CD4-positive, alpha-beta T cell (primary cell): ENCODE measurements around the gene SLC8A3. TPM values are rescaled to one million over a fixed set of nuclear protein-coding genes. Genes with fewer than 3 reads are reported as not detected.

ENCODE experiments used
- ATAC-seq: fragments of 200-7000 bp; cut with Tn5 transposase; one replicate; pipeline ENCODE4 v1.10.0; 2022; ENCODE audit warnings: mild to moderate bottlenecking; ENCODE audit not compliant: poor library complexity
- CTCF ChIA-PET: fragments of 350-600 bp; sonication (Branson Sonifier 250); formaldehyde crosslinking; loops from one replicate; lab custom pipeline; 2021; ENCODE audit warnings: antibody characterized with exemption, inconsistent platforms; lab: Charles Lee
- POLR2A ChIA-PET: fragments of 350-600 bp; sonication (Branson Sonifier 250); formaldehyde crosslinking; loops from one replicate; lab custom pipeline; 2021; ENCODE audit warnings: antibody characterized with exemption, inconsistent platforms; lab: Charles Lee
- DNase-seq, 14 experiments: peaks; one replicate each; pipeline ENCODE4 v3.0.0-alpha.2; 2013 to 2020; ENCODE audit warnings: mixed read lengths in 2 of 14
- H3K27ac ChIP-seq, 2 donors: one replicate each; pipeline versions ENCODE4 v1.5.1 to v1.7.0; 2013; ENCODE audit warnings: low read length in 2 of 2, low read depth in 1 of 2, mild to moderate bottlenecking in 1 of 2
- H3K27me3 ChIP-seq, 2 experiments: 1 replicate in 1 of 2; 2 replicates in 1 of 2; pipeline versions ENCODE4 v1.6.1 to v1.7.0; 2013; ENCODE audit warnings: low read length in 2 of 2, control low read depth in 1 of 2, mild to moderate bottlenecking in 1 of 2, moderate library complexity in 1 of 2; ENCODE audit not compliant: insufficient read depth in 2 of 2, control insufficient read depth in 1 of 2
- H3K36me3 ChIP-seq: one replicate; pipeline ENCODE4 v1.6.1; 2013; ENCODE audit warnings: low read length, control low read depth; ENCODE audit not compliant: insufficient read depth
- H3K4me1 ChIP-seq: one replicate; pipeline ENCODE4 v1.6.1; 2013; ENCODE audit warnings: low read length, control low read depth; ENCODE audit not compliant: insufficient read depth
- H3K4me3 ChIP-seq: one replicate; pipeline ENCODE4 v1.5.1; 2013; ENCODE audit warnings: mild to moderate bottlenecking, low read length, moderate library complexity
- H3K9me3 ChIP-seq, 2 experiments: 1 replicate in 1 of 2; 2 replicates in 1 of 2; pipeline versions ENCODE4 v1.6.1 to v1.7.0; 2013; ENCODE audit warnings: low read length in 2 of 2, mild to moderate bottlenecking in 2 of 2, control low read depth in 1 of 2, moderate library complexity in 1 of 2; ENCODE audit not compliant: control insufficient read depth in 1 of 2, insufficient read depth in 1 of 2
- H3K27ac Mint-ChIP-seq: one replicate; pipeline ENCODE4 v1.8.0; 2020; ENCODE audit warnings: mixed read lengths
- H3K27me3 Mint-ChIP-seq: one replicate; pipeline ENCODE4 v1.8.0; 2021; ENCODE audit warnings: mixed read lengths
- H3K36me3 Mint-ChIP-seq: one replicate; pipeline ENCODE4 v1.8.0; 2021; ENCODE audit warnings: low read depth, mixed read lengths
- H3K4me1 Mint-ChIP-seq: one replicate; pipeline ENCODE4 v1.8.0; 2021; ENCODE audit warnings: low read depth, mixed read lengths
- H3K4me3 Mint-ChIP-seq: one replicate; pipeline ENCODE4 v1.8.0; 2020; ENCODE audit warnings: mild to moderate bottlenecking, mixed read lengths
- H3K9me3 Mint-ChIP-seq: one replicate; pipeline ENCODE4 v1.8.0; 2020; ENCODE audit warnings: mixed read lengths
- intact Hi-C, 2 experiments: fragments of 100-400 bp; cut with DNase I in 1 of 2; cut with micrococcal nuclease in 1 of 2; formaldehyde crosslinking; loops; one replicate each; pipeline versions ENCODE4 v1.15.1 to v1.9.0; 2023 to 2025; cut with DNase I, micrococcal nuclease
- total RNA-seq, 174 experiments: library from RNA in 2 of 174; stranded (reverse) in 2 of 174; gene quantifications; one replicate each; pipeline ENCODE4 v1.2.3 and lab custom pipeline; 2021 to 2026
- TF ChIP-seq, protein P1 (sequence below): fragments of 200-600 bp; IDR thresholded peaks from one replicate; pipeline ENCODE4 v1.8.0; 2022; ENCODE audit warnings: antibody characterized with exemption, mild to moderate bottlenecking

Gene SLC8A3
- total RNA-seq, 2 experiments from 2014 or later = not detected

DNA sequence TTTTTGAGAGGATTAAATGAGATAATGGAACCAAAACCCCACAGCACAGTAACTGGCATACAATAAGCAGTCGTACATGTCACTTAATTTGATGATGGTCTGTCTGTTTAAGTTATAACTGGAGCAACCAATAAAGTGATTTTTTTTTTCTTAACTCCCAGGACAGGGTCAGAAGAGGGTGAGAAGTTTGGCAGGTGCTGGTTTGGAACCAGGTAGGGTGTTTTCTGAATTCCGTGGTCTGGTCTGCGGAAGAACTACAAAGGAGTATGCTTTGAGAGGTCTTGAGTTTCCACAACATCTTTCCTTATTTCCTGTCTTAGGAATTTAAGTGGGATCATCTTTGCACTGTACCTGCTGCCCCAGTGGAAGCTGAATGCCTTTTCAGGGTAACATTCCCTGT, 111.7 kb downstream of the SLC8A3 start:
- Mint-ChIP-seq H3K4me1 (no peaks in the 10 kb centered on the region), H3K9me3 (no peaks in the 10 kb centered on the region), H3K4me3 (no peak overlapping the region), H3K27me3 (peaks cover 49% of the 10 kb centered on the region), H3K27ac (no peak overlapping the region), H3K36me3 (no peaks in the 10 kb centered on the region)
- intact Hi-C loops = no loop called here
- ChIA-PET CTCF (no interaction called here), POLR2A (no interaction called here)
- no peaks in the 10 kb centered on the region for H3K9me3 ChIP-seq
- H3K4me3 ChIP-seq = no peak overlapping the region
- DNase-seq (no peak), ATAC-seq (no peak)
- TF ChIP-seq, protein P1, sequence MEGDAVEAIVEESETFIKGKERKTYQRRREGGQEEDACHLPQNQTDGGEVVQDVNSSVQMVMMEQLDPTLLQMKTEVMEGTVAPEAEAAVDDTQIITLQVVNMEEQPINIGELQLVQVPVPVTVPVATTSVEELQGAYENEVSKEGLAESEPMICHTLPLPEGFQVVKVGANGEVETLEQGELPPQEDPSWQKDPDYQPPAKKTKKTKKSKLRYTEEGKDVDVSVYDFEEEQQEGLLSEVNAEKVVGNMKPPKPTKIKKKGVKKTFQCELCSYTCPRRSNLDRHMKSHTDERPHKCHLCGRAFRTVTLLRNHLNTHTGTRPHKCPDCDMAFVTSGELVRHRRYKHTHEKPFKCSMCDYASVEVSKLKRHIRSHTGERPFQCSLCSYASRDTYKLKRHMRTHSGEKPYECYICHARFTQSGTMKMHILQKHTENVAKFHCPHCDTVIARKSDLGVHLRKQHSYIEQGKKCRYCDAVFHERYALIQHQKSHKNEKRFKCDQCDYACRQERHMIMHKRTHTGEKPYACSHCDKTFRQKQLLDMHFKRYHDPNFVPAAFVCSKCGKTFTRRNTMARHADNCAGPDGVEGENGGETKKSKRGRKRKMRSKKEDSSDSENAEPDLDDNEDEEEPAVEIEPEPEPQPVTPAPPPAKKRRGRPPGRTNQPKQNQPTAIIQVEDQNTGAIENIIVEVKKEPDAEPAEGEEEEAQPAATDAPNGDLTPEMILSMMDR = no peak
- no peaks in the 10 kb centered on the region for H3K36me3 ChIP-seq
- peaks cover 0 to 6% of the 10 kb centered on the region in 2 experiments for H3K27me3 ChIP-seq
- no peak overlapping the region for H3K27ac ChIP-seq
- H3K4me1 ChIP-seq = no peaks in the 10 kb centered on the region

DNA sequence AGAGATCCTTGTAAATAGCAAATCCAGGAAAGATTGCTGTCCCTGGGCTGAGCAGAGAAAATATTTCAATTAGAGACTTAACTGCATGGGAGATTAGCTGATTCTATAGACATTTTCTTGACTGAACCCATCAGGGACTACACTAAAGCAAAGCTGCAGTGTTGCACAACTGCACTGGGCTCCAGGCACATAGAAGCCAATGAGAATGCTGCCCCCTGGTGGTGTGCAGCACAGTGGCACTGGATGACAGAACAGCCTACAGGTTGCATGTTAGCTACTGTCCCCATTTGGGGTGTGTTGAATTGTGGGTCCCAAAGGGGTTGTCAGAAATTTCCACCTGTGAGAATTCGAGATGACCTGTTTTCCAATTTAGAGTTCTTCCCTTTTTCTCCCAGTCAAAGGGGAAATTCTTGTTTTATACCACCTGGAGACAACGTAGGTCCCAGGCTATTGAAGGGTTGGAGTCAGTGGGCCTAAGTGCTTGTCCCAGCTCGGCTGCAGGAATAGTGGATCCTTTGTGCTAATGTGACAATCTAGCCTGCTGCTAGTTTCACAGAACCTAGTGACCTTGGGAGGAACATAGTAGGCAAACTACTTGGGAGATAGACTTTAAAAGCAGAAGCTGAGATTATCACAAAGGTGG, 114.7 kb downstream of the SLC8A3 start:
- ChIA-PET POLR2A (no interaction called here), CTCF (no interaction called here)
- Histone ChIP-seq H3K4me3 (no peak overlapping the region), H3K4me1 (no peaks in the 10 kb centered on the region), H3K36me3 (no peaks in the 10 kb centered on the region), H3K9me3 (no peaks in the 10 kb centered on the region), H3K27ac (no peak overlapping the region), H3K27me3 (peaks cover 0 to 6% of the 10 kb centered on the region in 2 experiments)
- Mint-ChIP-seq H3K4me3 (no peak overlapping the region), H3K4me1 (no peaks in the 10 kb centered on the region), H3K9me3 (no peaks in the 10 kb centered on the region), H3K27ac (no peak overlapping the region), H3K27me3 (peaks cover 34% of the 10 kb centered on the region), H3K36me3 (no peaks in the 10 kb centered on the region)
- TF ChIP-seq, protein P1 = peak; percentile 44
- DNase-seq (peak in 8 of 14 experiments; percentile 5 to 54 (median 18)), ATAC-seq (no peak)
- intact Hi-C loops = loop anchor here in 1 of 2 experiments (2.0 kb wide), 1 partner anchor 255 kb away; no protein-coding TSS in a partner anchor

DNA sequence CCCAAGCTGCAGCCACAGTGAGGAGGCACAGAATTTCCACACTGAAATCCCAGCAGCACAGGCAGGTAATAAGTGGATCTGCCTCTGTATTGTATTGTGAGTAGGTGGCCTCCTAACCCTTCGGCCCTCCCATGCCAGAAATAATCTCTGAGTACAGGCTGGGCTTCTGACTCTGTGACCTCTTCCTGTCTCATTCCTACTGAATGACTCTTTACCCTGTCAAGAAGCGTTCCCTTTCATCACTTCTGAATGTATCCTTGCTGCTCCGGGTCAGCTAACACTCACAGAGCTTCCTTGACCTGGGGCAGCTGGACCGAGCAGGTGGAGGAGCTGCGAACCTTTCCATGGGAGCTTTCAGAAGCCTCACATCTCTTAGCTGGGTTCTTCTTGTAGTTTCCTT, 119.6 kb downstream of the SLC8A3 start:
- Mint-ChIP-seq H3K4me1 (no peaks in the 10 kb centered on the region), H3K27me3 (peaks cover 21% of the 10 kb centered on the region), H3K4me3 (no peak overlapping the region), H3K9me3 (no peaks in the 10 kb centered on the region), H3K36me3 (no peaks in the 10 kb centered on the region), H3K27ac (no peak overlapping the region)
- intact Hi-C loops = no loop called here
- ChIA-PET POLR2A (no interaction called here), CTCF (no interaction called here)
- no peak for ATAC-seq
- H3K36me3 ChIP-seq = no peaks in the 10 kb centered on the region
- no peak overlapping the region for H3K27ac ChIP-seq
- no peak for DNase-seq
- peaks cover 3 to 12% of the 10 kb centered on the region in 2 experiments for H3K27me3 ChIP-seq
- no peaks in the 10 kb centered on the region for H3K4me1 ChIP-seq
- no peak overlapping the region for H3K4me3 ChIP-seq
- H3K9me3 ChIP-seq = no peaks in the 10 kb centered on the region
- TF ChIP-seq, protein P1 = no peak
